ENCODE measurements around the gene GJA9. TPM values are rescaled to one million over a fixed set of nuclear protein-coding genes. Genes with fewer than 3 reads are reported as not detected.

Gene GJA9
- total and polyA plus RNA-seq, 12 donors = not detected

DNA sequence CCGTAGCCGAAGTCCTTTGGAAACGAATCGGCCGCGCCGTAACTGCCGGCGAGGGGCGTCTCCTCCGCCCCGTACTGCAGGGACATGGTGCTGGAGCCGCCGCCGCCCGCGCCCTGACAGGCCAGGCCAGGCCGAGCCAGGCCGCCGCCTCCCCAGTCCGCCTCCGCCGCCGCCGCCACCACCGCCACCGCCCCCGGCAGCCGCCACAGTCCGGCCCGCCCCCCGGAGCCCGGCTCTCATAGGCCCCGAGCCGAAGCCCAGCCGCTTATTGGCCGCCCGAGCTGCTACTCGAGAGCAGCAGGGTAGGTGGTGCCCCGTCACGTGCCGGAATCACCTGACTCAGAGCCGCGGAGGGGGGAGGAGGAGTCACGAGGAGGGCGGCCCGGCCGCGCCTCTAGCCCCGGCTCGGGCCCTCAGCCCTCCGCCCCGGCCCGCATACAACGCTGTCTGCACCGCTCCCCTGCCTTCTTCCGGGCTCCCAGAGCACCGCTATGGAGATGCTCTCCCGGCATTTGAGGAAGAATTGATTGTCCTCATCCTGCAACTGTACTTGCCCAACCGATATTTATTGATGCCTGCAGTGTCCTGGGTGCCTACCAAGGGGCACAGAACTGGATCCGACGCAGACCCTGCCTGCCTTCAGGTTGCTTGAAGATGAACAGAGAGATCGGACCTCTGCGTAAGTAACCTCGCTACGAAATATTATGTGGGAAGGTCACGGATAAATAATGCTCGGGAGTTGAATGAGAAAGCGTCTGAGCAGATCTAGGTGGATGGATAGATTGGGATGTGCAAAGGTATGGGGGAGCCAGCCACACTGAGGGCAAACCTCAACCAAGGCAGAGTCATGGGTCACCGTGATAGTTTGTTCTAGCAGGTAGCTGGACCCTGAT lies 21.6 kb downstream of the GJA9 start, which contains the start of gene RRAGC:
Gene RRAGC (minus strand): TSS at position 212 of the 893 bp plus-strand sequence. CDS start 126 bp downstream, at position 86.
- peak within 1 kb of the TSS; percentile 83 to 94 (median 90) for H3K27ac ChIP-seq
- DNase-seq = peak; percentile 100
- intact Hi-C loops (cut with DNase I) = no loop called here
- H3K4me1 ChIP-seq (replicated peaks in 1 of 2) = peaks cover 0 to 39% of the 10 kb centered on the region in 2 donors
- no peaks in the 10 kb centered on the region for H3K27me3 ChIP-seq
- H3K36me3 ChIP-seq (replicated peaks in 1 of 2) = peaks cover 0 to 18% of the 10 kb centered on the region in 2 donors
- H3K9me3 ChIP-seq (replicated peaks in 1 of 3) = no peaks in the 10 kb centered on the region
- H3K4me3 ChIP-seq = peak within 1 kb of the TSS; percentile 73 to 92 (median 85)
- WGBS, 4 donors = 0 to 1% (median 0%) methylated on average over 16 to 70 of the region's 70 CpGs
- TF ChIP-seq, protein P1, sequence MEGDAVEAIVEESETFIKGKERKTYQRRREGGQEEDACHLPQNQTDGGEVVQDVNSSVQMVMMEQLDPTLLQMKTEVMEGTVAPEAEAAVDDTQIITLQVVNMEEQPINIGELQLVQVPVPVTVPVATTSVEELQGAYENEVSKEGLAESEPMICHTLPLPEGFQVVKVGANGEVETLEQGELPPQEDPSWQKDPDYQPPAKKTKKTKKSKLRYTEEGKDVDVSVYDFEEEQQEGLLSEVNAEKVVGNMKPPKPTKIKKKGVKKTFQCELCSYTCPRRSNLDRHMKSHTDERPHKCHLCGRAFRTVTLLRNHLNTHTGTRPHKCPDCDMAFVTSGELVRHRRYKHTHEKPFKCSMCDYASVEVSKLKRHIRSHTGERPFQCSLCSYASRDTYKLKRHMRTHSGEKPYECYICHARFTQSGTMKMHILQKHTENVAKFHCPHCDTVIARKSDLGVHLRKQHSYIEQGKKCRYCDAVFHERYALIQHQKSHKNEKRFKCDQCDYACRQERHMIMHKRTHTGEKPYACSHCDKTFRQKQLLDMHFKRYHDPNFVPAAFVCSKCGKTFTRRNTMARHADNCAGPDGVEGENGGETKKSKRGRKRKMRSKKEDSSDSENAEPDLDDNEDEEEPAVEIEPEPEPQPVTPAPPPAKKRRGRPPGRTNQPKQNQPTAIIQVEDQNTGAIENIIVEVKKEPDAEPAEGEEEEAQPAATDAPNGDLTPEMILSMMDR (IDR thresholded peaks at IDR 0.05) = no peak
- TF ChIP-seq POLR2A (IDR thresholded peaks at IDR 0.05) = peak; percentile 31 to 75

DNA sequence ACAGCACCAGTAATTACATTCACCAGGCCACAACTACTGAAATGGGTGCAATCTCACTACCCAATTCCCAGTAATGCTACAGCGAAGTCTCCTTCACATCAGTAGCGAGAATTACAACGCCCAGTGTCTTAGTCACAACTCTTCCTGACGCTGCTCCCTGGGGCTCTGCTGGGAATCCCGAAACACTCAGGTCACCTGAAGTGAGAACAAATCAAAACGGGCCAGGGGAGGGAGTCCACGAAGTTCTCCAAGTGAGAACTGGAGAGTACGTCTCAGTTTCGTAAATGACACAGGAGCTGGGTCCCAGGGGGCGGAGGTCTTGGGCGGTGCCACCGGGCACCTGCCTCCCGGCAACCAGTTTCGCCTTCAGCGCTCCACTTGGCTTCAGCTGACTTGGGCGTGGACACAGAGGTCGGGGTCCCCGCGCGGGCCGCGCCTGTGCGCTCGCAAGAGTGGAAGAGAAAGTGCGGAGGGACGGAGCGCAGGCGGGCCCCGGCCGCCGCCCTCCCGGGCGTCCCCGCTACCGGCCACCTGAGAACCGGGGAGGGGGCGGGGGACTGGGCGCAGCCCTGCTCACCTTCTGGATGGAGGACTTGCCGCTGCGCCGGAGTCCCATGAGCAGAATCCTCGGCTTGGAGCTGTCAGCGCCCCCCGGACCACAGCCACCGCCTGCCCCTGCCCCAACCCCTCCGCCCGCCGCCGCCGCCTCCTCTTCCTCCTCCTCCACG lies 22.4 kb downstream of the GJA9 start:
- Histone ChIP-seq H3K27me3 (no peaks in the 10 kb centered on the region), H3K27ac (peak overlapping the region; percentile 83 to 94 (median 90)), H3K36me3 (replicated peaks in 1 of 2) (peaks cover 0 to 24% of the 10 kb centered on the region in 2 donors), H3K4me1 (replicated peaks in 1 of 2) (peaks cover 0 to 39% of the 10 kb centered on the region in 2 donors), H3K9me3 (replicated peaks in 1 of 3) (no peaks in the 10 kb centered on the region), H3K4me3 (peak overlapping the region; percentile 72 to 92 (median 82))
- peak in 1 of 2 donors; percentile 51 for TF ChIP-seq POLR2A (IDR thresholded peaks at IDR 0.05)
- TF ChIP-seq, protein P1 (IDR thresholded peaks at IDR 0.05) = no peak
- intact Hi-C loops (cut with DNase I) = no loop called here
- peak; percentile 56 to 80 (median 75) for DNase-seq
- WGBS, 4 donors = 0 to 1% (median 0%) methylated on average over 22 to 51 of the region's 51 CpGs

DNA sequence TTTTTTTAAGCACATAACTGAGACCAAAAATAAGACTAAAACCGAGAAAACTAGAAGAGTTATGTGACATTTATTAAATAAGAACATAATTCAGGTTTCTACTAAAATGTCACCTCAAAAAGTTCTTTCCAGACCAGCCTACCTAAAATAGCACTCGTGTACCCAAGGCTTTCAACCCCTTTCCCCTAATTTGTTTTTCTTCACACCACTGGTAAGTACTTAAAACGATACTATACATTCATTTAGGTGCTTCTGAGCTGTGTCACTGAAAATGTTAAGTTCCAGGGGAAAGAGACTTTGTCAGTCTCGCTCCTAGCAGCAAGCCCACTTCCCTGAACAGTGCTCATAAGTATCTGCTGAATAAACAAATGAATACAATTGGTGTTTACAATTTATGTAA lies 28.6 kb downstream of the GJA9 start:
- peaks cover 0 to 60% of the 10 kb centered on the region in 2 donors for H3K36me3 ChIP-seq (replicated peaks in 1 of 2)
- intact Hi-C loops (cut with DNase I) = no loop called here

More for the DNA sequence above, 28.6 kb downstream of the GJA9 start:
- Histone ChIP-seq H3K4me1 (replicated peaks in 1 of 2) (peaks cover 0 to 9% of the 10 kb centered on the region in 2 donors), H3K4me3 (no peak overlapping the region), H3K27me3 (no peaks in the 10 kb centered on the region), H3K9me3 (replicated peaks in 1 of 3) (no peaks in the 10 kb centered on the region), H3K27ac (no peak overlapping the region)
- TF ChIP-seq POLR2A (IDR thresholded peaks at IDR 0.05) = no peak
- TF ChIP-seq, protein P1 (IDR thresholded peaks at IDR 0.05) = no peak
- no peak for DNase-seq
- WGBS, 4 donors = 73 to 88% (median 81%) methylated on average over 4 of the region's 4 CpGs

All from adrenal gland (tissue), 12 donors.